HEK293T (cell line): ENCODE data around the gene ANXA7.
A peak's percentile ranks its signal among the peaks of the same experiment; 100 is the strongest.

Source experiments
- CTBP1 ChIP-seq: fragments of 450-650 bp; IDR thresholded peaks from 2 replicates; pipeline ENCODE4 v1.6.1; 2016; ENCODE audit warnings: borderline replicate concordance
- HDGF ChIP-seq: fragments of 450-650 bp; IDR thresholded peaks from 2 replicates; pipeline ENCODE4 v1.6.1; 2017; ENCODE audit warnings: antibody characterized with exemption, borderline replicate concordance
- L3MBTL2 ChIP-seq: fragments of 450-650 bp; conservative IDR thresholded peaks from 2 replicates; pipeline ENCODE4 v1.6.1; 2016; ENCODE audit warnings: mild to moderate bottlenecking
- PKNOX1 ChIP-seq: fragments of 450-650 bp; IDR thresholded peaks from 2 replicates; pipeline ENCODE4 v1.6.1; 2016
- SP1 ChIP-seq: fragments of 450-650 bp; IDR thresholded peaks from 2 replicates; pipeline ENCODE4 v1.6.1; 2017
- SUZ12 ChIP-seq: fragments of 450-650 bp; IDR thresholded peaks from 2 replicates; pipeline ENCODE4 v1.6.1; 2016; ENCODE audit warnings: mild to moderate bottlenecking
- ZNF384 ChIP-seq: fragments of 450-650 bp; IDR thresholded peaks from 2 replicates; pipeline ENCODE4 v1.6.1; 2016

- TF ChIP-seq SP1 (peak; percentile 64; the same call in 1 of the 2 replicates), HDGF (no peak), L3MBTL2 (peak; percentile 47), SUZ12 (no peak), ZNF384 (no peak), CTBP1 (no peak), PKNOX1 (no peak)
These were observed 55.3 kb downstream of the ANXA7 start, which contains the start of gene CFAP70 for GRCh38 chr10:73358331-73359279.
